Glutamatergic neuron (in vitro differentiated cells): Measurements from ENCODE around the gene MRPS23. TPM values are rescaled to one million over a fixed set of nuclear protein-coding genes. Genes with fewer than 3 reads are reported as not detected.

Experiments used
- DNase-seq: peaks from one replicate; pipeline ENCODE4 v3.0.0; 2022
- H3K27ac Mint-ChIP-seq: one replicate; pipeline ENCODE4 v1.8.0; 2020; ENCODE audit warnings: mild to moderate bottlenecking, mixed read lengths, inconsistent platforms; ENCODE audit not compliant: unreplicated experiment
- H3K27me3 Mint-ChIP-seq: one replicate; pipeline ENCODE4 v1.8.0; 2020; ENCODE audit warnings: mild to moderate bottlenecking, moderate library complexity, mixed read lengths, inconsistent platforms; ENCODE audit not compliant: unreplicated experiment
- H3K36me3 Mint-ChIP-seq: one replicate; pipeline ENCODE4 v1.8.0; 2020; ENCODE audit warnings: mild to moderate bottlenecking, mixed read lengths, inconsistent platforms; ENCODE audit not compliant: unreplicated experiment
- H3K4me1 Mint-ChIP-seq: one replicate; pipeline ENCODE4 v1.8.0; 2020; ENCODE audit warnings: mild to moderate bottlenecking, low read depth, mixed read lengths, inconsistent platforms; ENCODE audit not compliant: unreplicated experiment
- H3K4me3 Mint-ChIP-seq: one replicate; pipeline ENCODE4 v1.8.0; 2020; ENCODE audit warnings: mild to moderate bottlenecking, mixed read lengths, inconsistent platforms; ENCODE audit not compliant: unreplicated experiment
- H3K9me3 Mint-ChIP-seq: one replicate; pipeline ENCODE4 v1.8.0; 2020; ENCODE audit warnings: mild to moderate bottlenecking, moderate library complexity, mixed read lengths, inconsistent platforms; ENCODE audit not compliant: unreplicated experiment
- CTCF ChIP-seq: fragments of 200-600 bp; sonication (generic); IDR thresholded peaks from one replicate; pipeline ENCODE4 v1.5.0; 2021; ENCODE audit not compliant: partially characterized antibody, unreplicated experiment
- total RNA-seq: library from RNA; stranded (reverse); fragmentation: NEBNext Ultra II Directional; extraction: Animal tissue kit (Norgen Biotek cat#: 25700); gene quantifications from one replicate; pipeline ENCODE4 v1.2.1, GENCODE V29; 2021; ENCODE audit not compliant: unreplicated experiment

Gene MRPS23
- total RNA-seq, 1 donor from 2014 or later = 50.0 TPM

GRCh38 chr17:57879437-57880085, 29.7 kb upstream of the MRPS23 start:
- no peak for DNase-seq
- no peak overlapping the region for H3K4me3 Mint-ChIP-seq
- TF ChIP-seq CTCF = no peak
- H3K27ac Mint-ChIP-seq = peak overlapping the region; percentile 3
- H3K36me3 Mint-ChIP-seq = peaks cover 12% of the 10 kb centered on the region
- peaks cover 6% of the 10 kb centered on the region for H3K27me3 Mint-ChIP-seq
- peaks cover 34% of the 10 kb centered on the region for H3K4me1 Mint-ChIP-seq
- peaks cover 22% of the 10 kb centered on the region for H3K9me3 Mint-ChIP-seq

GRCh38 chr17:57877803-57878377, 28.0 kb upstream of the MRPS23 start:
- Mint-ChIP-seq H3K9me3 (peaks cover 21% of the 10 kb centered on the region), H3K27me3 (peaks cover 6% of the 10 kb centered on the region), H3K27ac (peak overlapping the region; percentile 22), H3K4me3 (no peak overlapping the region), H3K36me3 (peaks cover 6% of the 10 kb centered on the region), H3K4me1 (peaks cover 40% of the 10 kb centered on the region)
- TF ChIP-seq CTCF = no peak
- DNase-seq = no peak

- Mint-ChIP-seq H3K27me3 (peaks cover 6% of the 10 kb centered on the region), H3K4me1 (peaks cover 41% of the 10 kb centered on the region), H3K4me3 (no peak overlapping the region), H3K36me3 (no peaks in the 10 kb centered on the region), H3K9me3 (peaks cover 17% of the 10 kb centered on the region), H3K27ac (peak overlapping the region; percentile 93)
- no peak for DNase-seq
- TF ChIP-seq CTCF = no peak
Measured at GRCh38 chr17:57876866-57877237, 27.0 kb upstream of the MRPS23 start.

- no peak for TF ChIP-seq CTCF
- no peak for DNase-seq
- H3K9me3 Mint-ChIP-seq = peaks cover 17% of the 10 kb centered on the region
- peaks cover 46% of the 10 kb centered on the region for H3K4me1 Mint-ChIP-seq
- peak overlapping the region; percentile 93 for H3K27ac Mint-ChIP-seq
- H3K27me3 Mint-ChIP-seq = peaks cover 6% of the 10 kb centered on the region
- H3K4me3 Mint-ChIP-seq = peak overlapping the region; percentile 76
- H3K36me3 Mint-ChIP-seq = no peaks in the 10 kb centered on the region
Measured at GRCh38 chr17:57876023-57876865, 26.4 kb upstream of the MRPS23 start.
